Inflammatory macrophage treated with lipopolysaccharide for 4 hours (primary cell): ENCODE data around the gene DPYSL4.
A peak's percentile ranks its signal among the peaks of the same experiment; 100 is the strongest.
"Not testable (repeated sequence)": the region's sequence is repeated elsewhere in the genome, so short reads cannot be mapped to it uniquely, and the experiment has no call there.

Experiments
- DNase-seq: peaks from one replicate; pipeline ENCODE4 v3.0.0-alpha.2; 2020

DPYSL4 gene

GRCh38 chr10:132209130-132209529, 22.4 kb downstream of the DPYSL4 start:
- DNase-seq: no peak

GRCh38 chr10:132209978-132210530, 23.3 kb downstream of the DPYSL4 start:
- DNase-seq: no peak

- DNase-seq: no peak
Measured at GRCh38 chr10:132210766-132211165, 24.0 kb downstream of the DPYSL4 start.

GRCh38 chr10:132211246-132211645, 24.5 kb downstream of the DPYSL4 start:
- no peak for DNase-seq

GRCh38 chr10:132212816-132213215, 26.1 kb downstream of the DPYSL4 start:
- DNase-seq: no peak

GRCh38 chr10:132213917-132214316, 27.2 kb downstream of the DPYSL4 start:
- no peak for DNase-seq

GRCh38 chr10:132216441-132216840, 29.7 kb downstream of the DPYSL4 start:
- DNase-seq: not testable (repeated sequence)

GRCh38 chr10:132219486-132219885, 32.7 kb downstream of the DPYSL4 start:
- DNase-seq: no peak

GRCh38 chr10:132220061-132220460, 33.3 kb downstream of the DPYSL4 start:
- DNase-seq: no peak

- not testable (repeated sequence) for DNase-seq
Measured at GRCh38 chr10:132220996-132221395, 34.2 kb downstream of the DPYSL4 start.

GRCh38 chr10:132222726-132223125, 36.0 kb downstream of the DPYSL4 start:
- no peak for DNase-seq

- peak; percentile 85 for DNase-seq
Measured at GRCh38 chr10:132223156-132223590, 36.4 kb downstream of the DPYSL4 start.

- DNase-seq: no peak
Measured at GRCh38 chr10:132223611-132224342, 37.0 kb downstream of the DPYSL4 start.

GRCh38 chr10:132224343-132225072, 37.8 kb downstream of the DPYSL4 start:
- peak; percentile 29 for DNase-seq

GRCh38 chr10:132225073-132225848, 38.5 kb downstream of the DPYSL4 start:
- no peak for DNase-seq

GRCh38 chr10:132225849-132226205, 39.1 kb downstream of the DPYSL4 start:
- no peak for DNase-seq

GRCh38 chr10:132226586-132227405, 40.0 kb downstream of the DPYSL4 start:
- no peak for DNase-seq

- DNase-seq: no peak
Measured at GRCh38 chr10:132227851-132228390, 41.2 kb downstream of the DPYSL4 start.

- no peak for DNase-seq
Measured at GRCh38 chr10:132228616-132229015, 41.9 kb downstream of the DPYSL4 start.

GRCh38 chr10:132229096-132229495, 42.3 kb downstream of the DPYSL4 start:
- no peak for DNase-seq

- peak; percentile 44 for DNase-seq
Measured at GRCh38 chr10:132229834-132230556, 43.2 kb downstream of the DPYSL4 start.
